ENCODE measurements around the gene CALML3. TPM values are rescaled to one million over a fixed set of nuclear protein-coding genes. Genes with fewer than 3 reads are reported as not detected.

Gene CALML3
- total RNA-seq, 4 donors from 2014 or later: 196 to 799 (median 315) TPM

GRCh38 chr10:5512881-5513612, 11.7 kb upstream of the CALML3 start:
- no peaks in the 10 kb centered on the region for H3K36me3 ChIP-seq
- H3K4me3 ChIP-seq: no peak overlapping the region
- no peak for TF ChIP-seq CTCF (IDR thresholded peaks at IDR 0.05)
- TF ChIP-seq POLR2A (IDR thresholded peaks at IDR 0.05): no peak
- no peak for DNase-seq
- no peak overlapping the region for H3K27ac ChIP-seq
- no peaks in the 10 kb centered on the region for H3K27me3 ChIP-seq
- peaks cover 10 to 65% (median 19%) of the 10 kb centered on the region in 3 donors for H3K4me1 ChIP-seq
- H3K9me3 ChIP-seq: no peaks in the 10 kb centered on the region
- intact Hi-C loops (cut with DNase I): no loop called here
- 53 to 74% methylated on average over 11 to 15 of the region's 15 CpGs for WGBS, 2 donors

GRCh38 chr10:5514226-5514850, 10.4 kb upstream of the CALML3 start:
- intact Hi-C loops (cut with DNase I): no loop called here
- WGBS, 2 donors: 57 to 67% methylated on average over 5 to 8 of the region's 16 CpGs
- Histone ChIP-seq H3K27me3 (no peaks in the 10 kb centered on the region), H3K36me3 (no peaks in the 10 kb centered on the region), H3K9me3 (no peaks in the 10 kb centered on the region), H3K27ac (no peak overlapping the region), H3K4me1 (peaks cover 3 to 52% (median 13%) of the 10 kb centered on the region in 3 donors), H3K4me3 (no peak overlapping the region)
- DNase-seq: no peak
- TF ChIP-seq CTCF (IDR thresholded peaks at IDR 0.05): no peak
- no peak for TF ChIP-seq POLR2A (IDR thresholded peaks at IDR 0.05)

GRCh38 chr10:5515948-5516761, 8.6 kb upstream of the CALML3 start:
- Histone ChIP-seq H3K27ac (no peak overlapping the region), H3K4me3 (no peak overlapping the region), H3K4me1 (peaks cover 0 to 34% (median 3%) of the 10 kb centered on the region in 3 donors), H3K9me3 (no peaks in the 10 kb centered on the region), H3K27me3 (no peaks in the 10 kb centered on the region), H3K36me3 (no peaks in the 10 kb centered on the region)
- TF ChIP-seq POLR2A (IDR thresholded peaks at IDR 0.05) (no peak), CTCF (IDR thresholded peaks at IDR 0.05) (no peak)
- intact Hi-C loops (cut with DNase I): no loop called here
- DNase-seq: no peak
- 77 to 79% methylated on average over 7 to 10 of the region's 10 CpGs for WGBS, 2 donors

GRCh38 chr10:5517546-5517945, 7.2 kb upstream of the CALML3 start:
- no peaks in the 10 kb centered on the region for H3K9me3 ChIP-seq
- 69 to 81% methylated on average over 5 of the region's 5 CpGs for WGBS, 2 donors
- DNase-seq: no peak
- TF ChIP-seq CTCF (IDR thresholded peaks at IDR 0.05): no peak
- TF ChIP-seq POLR2A (IDR thresholded peaks at IDR 0.05): no peak
- no peaks in the 10 kb centered on the region for H3K36me3 ChIP-seq
- no peak overlapping the region for H3K27ac ChIP-seq
- H3K4me1 ChIP-seq: peaks cover 0 to 22% (median 3%) of the 10 kb centered on the region in 3 donors
- intact Hi-C loops (cut with DNase I): no loop called here
- no peak overlapping the region for H3K4me3 ChIP-seq
- H3K27me3 ChIP-seq: no peaks in the 10 kb centered on the region

- DNase-seq: no peak
- Histone ChIP-seq H3K4me1 (peaks cover 0 to 18% (median 3%) of the 10 kb centered on the region in 3 donors), H3K27me3 (no peaks in the 10 kb centered on the region), H3K9me3 (no peaks in the 10 kb centered on the region), H3K4me3 (no peak overlapping the region), H3K36me3 (no peaks in the 10 kb centered on the region), H3K27ac (no peak overlapping the region)
- whole genome bisulfite sequencing, 2 donors: 25 to 70% methylated on average over 4 to 5 of the region's 5 CpGs
- intact Hi-C loops (cut with DNase I): no loop called here
- no peak for TF ChIP-seq CTCF (IDR thresholded peaks at IDR 0.05)
- TF ChIP-seq POLR2A (IDR thresholded peaks at IDR 0.05): no peak
Observed at GRCh38 chr10:5518143-5518542, 6.6 kb upstream of the CALML3 start.
